ENCODE data around the gene RABEP2. TPM values are rescaled to one million over a fixed set of nuclear protein-coding genes. Genes with fewer than 3 reads are reported as not detected.
A peak's percentile ranks its signal among the peaks of the same experiment; 100 is the strongest.

The RABEP2 gene
- total and polyA plus RNA-seq, 3 experiments from 2014 or later, result 6.6 to 21.7 (median 20.8) TPM

DNA sequence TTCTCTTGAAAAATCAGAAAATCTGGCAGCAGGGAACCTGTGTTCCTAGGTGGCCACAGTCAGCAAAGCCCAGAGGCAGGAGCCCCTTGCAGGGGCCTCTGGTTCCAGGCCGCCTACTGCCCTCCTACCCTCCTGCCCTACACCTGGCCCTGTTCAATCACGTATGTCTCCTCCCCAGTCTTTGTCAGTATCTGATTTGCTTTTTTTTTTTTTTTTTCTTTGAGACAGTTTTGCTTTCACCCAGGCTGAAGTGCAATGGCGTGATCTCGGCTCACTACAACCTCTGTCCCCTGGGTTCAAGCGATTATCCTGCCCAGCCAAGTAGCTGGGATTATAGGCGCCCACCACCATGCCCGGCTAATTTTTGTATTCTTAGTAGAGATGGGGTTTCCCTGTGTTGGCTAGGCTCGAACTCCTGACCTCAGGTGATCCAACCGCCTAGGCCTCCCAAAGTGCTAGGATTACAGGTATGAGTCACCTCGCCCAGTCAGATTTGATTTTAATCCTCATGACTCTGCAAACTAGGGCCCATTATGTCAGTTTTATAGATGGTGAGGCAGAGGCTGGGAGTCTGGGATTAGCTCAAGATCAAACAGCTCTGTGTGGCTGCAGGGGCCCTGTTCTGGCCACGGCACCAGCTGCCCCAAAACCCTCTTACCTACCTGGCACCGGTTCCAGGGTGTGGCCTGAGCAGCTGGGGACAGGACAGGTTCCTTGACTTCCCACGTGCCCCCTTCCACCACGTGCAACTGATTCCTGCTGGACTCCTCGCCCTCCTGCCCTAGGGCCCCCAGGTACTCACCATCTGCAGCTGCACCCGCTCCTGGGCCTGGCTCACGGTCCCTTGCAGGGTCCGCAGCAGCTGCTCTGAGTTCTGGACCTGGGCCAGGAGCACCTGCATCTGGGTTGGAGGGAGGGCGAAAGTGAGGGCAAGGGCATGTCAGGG, 14.7 kb downstream of the RABEP2 start:
- Histone ChIP-seq H3K4me3 (ENCODE audit: low read length) (no peak overlapping the region), H3K4me1 (ENCODE audit: insufficient read depth, low read length) (no peaks in the 10 kb centered on the region), H3K27me3 (ENCODE audit: insufficient read depth, low read length, poor library complexity, severe bottlenecking) (no peaks in the 10 kb centered on the region), H3K9me3 (ENCODE audit: low read length) (no peaks in the 10 kb centered on the region), H3K27ac (ENCODE audit: low read depth, low read length) (no peak overlapping the region), H3K36me3 (ENCODE audit: insufficient read depth, low read length) (no peaks in the 10 kb centered on the region)
- Mint-ChIP-seq H3K27ac (no peak overlapping the region), H3K27me3 (no peaks in the 10 kb centered on the region), H3K36me3 (peaks cover 5 to 55% (median 11%) of the 10 kb centered on the region in 3 donors), H3K4me3 (no peak overlapping the region), H3K9me3 (no peaks in the 10 kb centered on the region), H3K4me1 (peaks cover 0 to 3% (median 0%) of the 10 kb centered on the region in 3 donors)
- no peak for DNase-seq
- ChIA-PET CTCF (interaction anchor here (3.3 kb wide), 1 partner anchor 35 kb away, joined by 10 read pairs; no protein-coding TSS in a partner anchor), POLR2A (interaction anchor here (0.7 kb wide), 1 partner anchor 1012 kb away, joined by 8 read pairs; no protein-coding TSS in a partner anchor)

DNA sequence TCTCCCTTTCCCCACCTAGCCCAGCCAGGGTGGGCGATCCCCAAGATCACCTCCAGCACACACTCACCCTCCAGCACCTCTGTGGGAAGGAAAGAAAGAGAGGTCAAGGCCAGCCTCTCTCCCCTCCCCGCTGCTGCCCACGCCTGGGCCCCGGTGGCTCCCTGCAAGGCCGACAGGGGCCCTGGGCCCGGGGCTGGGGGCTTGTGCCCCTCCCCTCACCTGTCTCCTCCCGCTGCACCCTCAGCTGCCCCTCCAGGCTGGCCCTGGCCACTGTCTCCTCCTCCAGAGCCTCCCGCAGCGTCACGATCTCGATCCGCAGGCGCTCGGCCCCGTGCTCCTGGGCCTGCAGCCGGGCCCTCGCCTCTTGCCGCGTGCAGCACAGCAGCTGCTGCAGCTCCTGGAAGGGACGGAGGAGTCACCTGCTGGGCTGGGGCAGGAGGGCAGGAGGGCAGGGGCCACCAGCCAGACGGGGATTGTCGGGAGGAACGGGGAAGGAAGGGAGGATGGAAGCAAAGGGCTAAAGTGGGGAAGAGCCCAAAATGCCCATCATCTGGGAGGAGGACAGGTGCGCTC, 19.2 kb downstream of the RABEP2 start:
- Histone ChIP-seq H3K36me3 (ENCODE audit: insufficient read depth, low read length) (no peaks in the 10 kb centered on the region), H3K9me3 (ENCODE audit: low read length) (no peaks in the 10 kb centered on the region), H3K27me3 (ENCODE audit: insufficient read depth, low read length, poor library complexity, severe bottlenecking) (no peaks in the 10 kb centered on the region), H3K27ac (ENCODE audit: low read depth, low read length) (no peak overlapping the region), H3K4me3 (ENCODE audit: low read length) (no peak overlapping the region), H3K4me1 (ENCODE audit: insufficient read depth, low read length) (no peaks in the 10 kb centered on the region)
- peaks cover 0 to 6% (median 0%) of the 10 kb centered on the region in 3 donors for H3K4me1 Mint-ChIP-seq
- DNase-seq, result no peak
- H3K4me3 Mint-ChIP-seq, result no peak overlapping the region
- H3K27ac Mint-ChIP-seq, result no peak overlapping the region
- peaks cover 0 to 30% (median 0%) of the 10 kb centered on the region in 3 donors for H3K36me3 Mint-ChIP-seq
- ChIA-PET POLR2A (no interaction called here), CTCF (no interaction called here)
- H3K27me3 Mint-ChIP-seq, result no peaks in the 10 kb centered on the region
- no peaks in the 10 kb centered on the region for H3K9me3 Mint-ChIP-seq

DNA sequence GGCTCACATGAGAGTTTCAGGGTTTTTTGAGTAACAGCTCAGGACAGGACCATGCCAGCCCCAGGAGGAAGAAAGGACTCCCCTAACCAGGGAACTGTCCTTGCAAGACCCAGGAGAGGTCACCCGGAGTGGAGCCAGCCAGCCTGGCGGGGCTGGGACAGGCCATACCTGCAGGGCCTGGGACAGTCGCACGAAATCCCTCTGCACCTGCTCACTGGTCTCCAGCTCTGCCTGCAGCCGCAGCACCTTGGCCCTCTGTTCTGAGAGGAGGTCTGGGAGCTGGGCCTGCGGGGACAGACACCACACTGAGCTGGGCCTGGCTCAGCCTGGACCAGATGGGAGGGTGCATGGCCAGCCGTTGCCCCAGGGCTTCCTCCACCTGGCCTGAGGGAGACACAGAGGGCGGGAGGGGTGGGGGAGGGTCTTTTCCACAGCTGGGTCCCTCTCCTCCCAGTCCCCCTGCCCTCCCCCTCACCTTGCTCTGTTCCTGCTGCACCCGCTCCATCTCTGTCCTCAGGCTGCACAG, 19.7 kb downstream of the RABEP2 start:
- Mint-ChIP-seq H3K27ac (no peak overlapping the region), H3K4me1 (peaks cover 0 to 6% (median 0%) of the 10 kb centered on the region in 3 donors), H3K9me3 (no peaks in the 10 kb centered on the region), H3K4me3 (no peak overlapping the region), H3K27me3 (no peaks in the 10 kb centered on the region), H3K36me3 (peaks cover 0 to 26% (median 0%) of the 10 kb centered on the region in 3 donors)
- ChIA-PET CTCF (no interaction called here), POLR2A (no interaction called here)
- Histone ChIP-seq H3K27ac (ENCODE audit: low read depth, low read length) (no peak overlapping the region), H3K4me3 (ENCODE audit: low read length) (no peak overlapping the region), H3K27me3 (ENCODE audit: insufficient read depth, low read length, poor library complexity, severe bottlenecking) (no peaks in the 10 kb centered on the region), H3K36me3 (ENCODE audit: insufficient read depth, low read length) (no peaks in the 10 kb centered on the region), H3K4me1 (ENCODE audit: insufficient read depth, low read length) (no peaks in the 10 kb centered on the region), H3K9me3 (ENCODE audit: low read length) (no peaks in the 10 kb centered on the region)
- no peak for DNase-seq

DNA sequence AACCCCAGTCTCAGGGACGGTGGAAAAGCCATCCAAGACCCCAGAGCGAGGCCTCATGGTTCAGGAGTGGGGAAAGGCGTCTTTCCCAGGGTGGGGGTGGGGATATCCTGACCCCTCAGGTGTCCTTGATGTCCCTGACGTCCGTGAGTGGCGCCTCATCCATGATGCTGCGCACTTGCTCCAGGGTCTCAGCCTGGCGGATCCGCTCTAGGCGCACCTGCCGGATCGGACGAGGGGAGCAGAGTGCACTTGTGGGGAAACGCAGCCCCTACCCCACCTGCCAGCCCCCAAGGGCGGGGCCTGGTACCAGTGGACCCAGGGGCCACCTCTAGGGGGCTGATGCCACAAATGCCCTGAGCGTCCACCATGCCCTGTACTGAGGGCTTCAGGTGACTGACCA, 20.2 kb downstream of the RABEP2 start:
- no peak for DNase-seq
- Mint-ChIP-seq H3K9me3 (no peaks in the 10 kb centered on the region), H3K27ac (no peak overlapping the region), H3K36me3 (peaks cover 0 to 22% (median 0%) of the 10 kb centered on the region in 3 donors), H3K4me1 (peaks cover 0 to 6% (median 0%) of the 10 kb centered on the region in 3 donors), H3K27me3 (no peaks in the 10 kb centered on the region), H3K4me3 (no peak overlapping the region)
- Histone ChIP-seq H3K4me3 (ENCODE audit: low read length) (no peak overlapping the region), H3K4me1 (ENCODE audit: insufficient read depth, low read length) (no peaks in the 10 kb centered on the region), H3K36me3 (ENCODE audit: insufficient read depth, low read length) (no peaks in the 10 kb centered on the region), H3K9me3 (ENCODE audit: low read length) (no peaks in the 10 kb centered on the region), H3K27me3 (ENCODE audit: insufficient read depth, low read length, poor library complexity, severe bottlenecking) (no peaks in the 10 kb centered on the region), H3K27ac (ENCODE audit: low read depth, low read length) (no peak overlapping the region)
- POLR2A ChIA-PET, result interaction anchor here (0.5 kb wide), 1 partner anchor 30 kb away, joined by 6 read pairs; no protein-coding TSS in a partner anchor
- CTCF ChIA-PET, result interaction anchor here (1.0 kb wide), 1 partner anchor 30 kb away, joined by 3 read pairs; no protein-coding TSS in a partner anchor

DNA sequence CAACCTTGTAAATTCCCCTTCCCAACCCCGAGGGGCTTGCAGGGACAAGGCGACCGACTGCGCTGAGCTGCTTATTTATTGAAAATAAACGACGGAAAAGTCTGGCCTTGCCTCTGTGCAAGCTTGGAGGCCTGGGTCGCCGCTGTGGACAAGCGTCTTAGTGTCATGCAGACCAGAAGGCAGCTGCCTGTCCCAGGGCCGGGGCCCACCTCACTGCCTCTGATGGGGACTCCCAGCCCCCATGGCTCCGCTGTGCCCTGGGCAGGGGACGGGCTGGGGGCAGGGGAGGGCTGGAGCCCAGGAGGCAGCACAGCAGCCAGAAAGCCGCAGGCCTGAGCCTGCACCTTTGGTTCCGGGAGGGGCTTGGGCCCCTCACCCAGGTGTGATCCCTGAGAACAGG, 20.7 kb downstream of the RABEP2 start:
- Mint-ChIP-seq H3K4me3 (no peak overlapping the region), H3K27me3 (no peaks in the 10 kb centered on the region), H3K36me3 (peaks cover 0 to 22% (median 0%) of the 10 kb centered on the region in 3 donors), H3K27ac (peak overlapping the region in 1 of 8 donors; percentile 87), H3K9me3 (no peaks in the 10 kb centered on the region), H3K4me1 (peaks cover 0 to 6% (median 0%) of the 10 kb centered on the region in 3 donors)
- ChIA-PET CTCF (interaction anchor here (1.0 kb wide), 1 partner anchor 30 kb away, joined by 3 read pairs; no protein-coding TSS in a partner anchor), POLR2A (interaction anchor here (0.5 kb wide), 1 partner anchor 30 kb away, joined by 6 read pairs; no protein-coding TSS in a partner anchor)
- no peak for DNase-seq
- no peaks in the 10 kb centered on the region for H3K4me1 ChIP-seq (ENCODE audit: insufficient read depth, low read length)
- H3K27me3 ChIP-seq (ENCODE audit: insufficient read depth, low read length, poor library complexity, severe bottlenecking), result no peaks in the 10 kb centered on the region
- H3K36me3 ChIP-seq (ENCODE audit: insufficient read depth, low read length), result no peaks in the 10 kb centered on the region
- no peak overlapping the region for H3K27ac ChIP-seq (ENCODE audit: low read depth, low read length)
- H3K4me3 ChIP-seq (ENCODE audit: low read length), result no peak overlapping the region
- no peaks in the 10 kb centered on the region for H3K9me3 ChIP-seq (ENCODE audit: low read length)

DNA sequence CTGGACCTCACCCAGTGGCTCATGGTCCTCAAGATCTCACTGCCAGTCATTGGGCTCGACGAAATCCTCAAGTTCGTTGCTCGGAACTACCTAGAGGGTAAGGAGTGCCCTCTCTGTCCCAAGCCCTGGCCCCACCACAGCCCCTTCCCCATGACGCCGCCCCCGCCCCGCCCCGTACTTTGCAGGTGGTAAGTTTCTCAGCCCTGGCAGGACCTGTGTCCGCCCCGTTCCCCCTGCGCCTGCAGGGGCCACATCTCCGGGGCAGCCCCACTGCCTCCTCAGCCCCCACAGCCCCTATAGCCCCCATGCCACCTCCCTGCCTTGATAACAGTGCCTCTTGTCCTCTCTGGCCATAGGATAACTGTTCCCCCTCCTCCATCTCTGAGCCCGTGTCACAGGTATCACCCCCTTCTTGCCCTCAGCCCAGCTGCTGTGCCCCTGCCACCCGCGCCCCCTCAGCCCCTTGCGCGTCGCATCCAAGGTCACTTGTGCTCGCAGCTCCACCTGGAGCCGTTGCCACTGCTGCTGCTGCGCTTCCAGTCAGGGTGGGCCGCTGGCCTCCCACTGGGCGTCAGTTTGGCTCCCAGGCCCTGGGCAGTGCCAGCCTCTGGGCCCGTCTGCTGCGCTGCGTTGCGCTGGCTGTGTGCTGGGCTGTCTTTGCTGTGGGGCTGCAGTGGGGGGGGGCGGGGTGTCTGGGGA, 21.5 kb downstream of the RABEP2 start:
- no peaks in the 10 kb centered on the region for H3K4me1 ChIP-seq (ENCODE audit: insufficient read depth, low read length)
- H3K36me3 ChIP-seq (ENCODE audit: insufficient read depth, low read length), result no peaks in the 10 kb centered on the region
- no peaks in the 10 kb centered on the region for H3K9me3 Mint-ChIP-seq
- no peaks in the 10 kb centered on the region for H3K9me3 ChIP-seq (ENCODE audit: low read length)
- H3K27ac ChIP-seq (ENCODE audit: low read depth, low read length), result no peak overlapping the region
- ChIA-PET POLR2A (no interaction called here), CTCF (no interaction called here)
- H3K27ac Mint-ChIP-seq, result no peak overlapping the region
- no peaks in the 10 kb centered on the region for H3K27me3 Mint-ChIP-seq
- no peak for DNase-seq
- H3K4me3 ChIP-seq (ENCODE audit: low read length), result no peak overlapping the region
- H3K36me3 Mint-ChIP-seq, result peaks cover 0 to 19% (median 0%) of the 10 kb centered on the region in 3 donors
- no peak overlapping the region for H3K4me3 Mint-ChIP-seq
- no peaks in the 10 kb centered on the region for H3K27me3 ChIP-seq (ENCODE audit: insufficient read depth, low read length, poor library complexity, severe bottlenecking)
- peaks cover 0 to 6% (median 0%) of the 10 kb centered on the region in 3 donors for H3K4me1 Mint-ChIP-seq

DNA sequence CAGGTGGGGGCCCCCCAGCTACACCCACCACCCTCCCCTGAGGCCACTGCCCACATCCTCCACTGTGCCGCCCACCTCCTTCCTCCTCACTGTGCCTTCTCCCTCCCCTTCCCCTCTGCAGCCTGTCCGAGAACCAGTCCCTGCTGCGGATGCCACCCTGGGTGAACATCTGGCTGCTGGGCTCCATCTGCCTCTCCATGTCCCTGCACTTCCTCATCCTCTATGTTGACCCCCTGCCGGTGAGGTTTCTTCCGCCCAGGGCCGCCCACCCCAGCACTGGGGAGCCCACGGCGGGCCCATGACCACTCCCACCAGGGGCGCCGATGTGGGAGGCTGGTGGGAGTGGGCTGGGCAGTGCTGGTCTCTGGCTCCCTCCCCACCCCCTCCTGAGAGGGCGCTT, 22.1 kb downstream of the RABEP2 start:
- peaks cover 0 to 6% (median 0%) of the 10 kb centered on the region in 3 donors for H3K4me1 Mint-ChIP-seq
- H3K27ac Mint-ChIP-seq, result peak overlapping the region in 1 of 8 donors; percentile 23
- no peaks in the 10 kb centered on the region for H3K36me3 ChIP-seq (ENCODE audit: insufficient read depth, low read length)
- ChIA-PET CTCF (no interaction called here), POLR2A (no interaction called here)
- H3K27ac ChIP-seq (ENCODE audit: low read depth, low read length), result no peak overlapping the region
- no peak for DNase-seq
- no peak overlapping the region for H3K4me3 Mint-ChIP-seq
- H3K4me3 ChIP-seq (ENCODE audit: low read length), result no peak overlapping the region
- H3K36me3 Mint-ChIP-seq, result peaks cover 0 to 13% (median 0%) of the 10 kb centered on the region in 3 donors
- no peaks in the 10 kb centered on the region for H3K9me3 Mint-ChIP-seq
- H3K27me3 ChIP-seq (ENCODE audit: insufficient read depth, low read length, poor library complexity, severe bottlenecking), result no peaks in the 10 kb centered on the region
- H3K27me3 Mint-ChIP-seq, result no peaks in the 10 kb centered on the region
- H3K4me1 ChIP-seq (ENCODE audit: insufficient read depth, low read length), result no peaks in the 10 kb centered on the region
- H3K9me3 ChIP-seq (ENCODE audit: low read length), result no peaks in the 10 kb centered on the region

Data from CD8-positive, alpha-beta memory T cell (primary cell).